ENCODE results near the gene MRPL34. TPM values are rescaled to one million over a fixed set of nuclear protein-coding genes. Genes with fewer than 3 reads are reported as not detected.

MRPL34 gene
- polyA plus RNA-seq, 3 donors from 2014 or later, result 189 to 270 (median 197) TPM

DNA sequence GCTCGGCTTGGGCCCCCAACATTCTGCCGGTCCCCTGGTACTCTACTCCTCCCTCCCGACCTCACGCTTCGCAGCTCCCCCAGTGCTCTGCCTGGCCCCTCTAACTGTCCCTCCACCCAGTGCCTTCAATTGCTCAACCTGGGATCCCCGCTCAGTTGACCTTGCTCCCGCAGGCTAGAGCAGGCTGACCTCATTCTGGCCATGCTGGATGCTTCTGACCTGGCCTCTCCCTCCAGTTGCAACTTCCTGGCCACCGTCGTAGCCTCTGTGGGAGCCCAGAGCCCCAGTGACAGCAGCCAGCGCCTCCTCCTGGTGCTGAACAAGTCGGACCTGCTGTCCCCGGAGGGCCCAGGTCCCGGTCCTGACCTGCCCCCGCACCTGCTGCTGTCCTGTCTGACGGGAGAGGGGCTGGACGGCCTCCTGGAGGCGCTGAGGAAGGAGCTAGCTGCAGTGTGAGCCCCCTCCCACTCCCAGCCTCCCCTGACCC lies 35.2 kb downstream of the MRPL34 start:
- H3K36me3 Mint-ChIP-seq, result no peaks in the 10 kb centered on the region
- H3K4me1 Mint-ChIP-seq, result peaks cover 14 to 18% of the 10 kb centered on the region in 2 donors
- no peak overlapping the region for H3K4me3 Mint-ChIP-seq
- peaks cover 0 to 5% (median 2%) of the 10 kb centered on the region in 3 donors for H3K27me3 Mint-ChIP-seq (ENCODE audit: low read depth in 3 of 3)
- DNase-seq, result no peak
- H3K9me3 Mint-ChIP-seq, result no peaks in the 10 kb centered on the region
- H3K27ac Mint-ChIP-seq, result no peak overlapping the region

DNA sequence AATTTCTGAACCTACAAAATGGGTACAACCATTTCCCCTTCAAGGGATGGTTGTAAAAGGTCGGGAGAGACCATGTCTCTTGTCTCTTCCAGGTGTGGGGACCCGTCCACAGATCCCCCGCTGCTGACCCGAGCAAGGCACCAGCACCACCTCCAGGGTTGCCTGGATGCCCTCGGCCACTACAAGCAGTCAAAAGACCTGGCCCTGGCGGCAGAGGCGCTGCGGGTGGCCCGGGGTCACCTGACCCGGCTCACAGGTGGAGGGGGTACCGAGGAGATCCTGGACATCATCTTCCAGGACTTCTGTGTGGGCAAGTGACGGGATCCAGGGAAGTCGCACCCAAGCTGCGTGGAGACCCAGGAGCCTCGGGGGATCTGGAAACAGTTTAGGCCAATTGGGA lies 35.7 kb downstream of the MRPL34 start:
- Mint-ChIP-seq H3K9me3 (no peaks in the 10 kb centered on the region), H3K27me3 (ENCODE audit: low read depth in 3 of 3) (peaks cover 0 to 6% (median 2%) of the 10 kb centered on the region in 3 donors), H3K27ac (no peak overlapping the region), H3K4me1 (peaks cover 18 to 20% of the 10 kb centered on the region in 2 donors), H3K36me3 (no peaks in the 10 kb centered on the region), H3K4me3 (no peak overlapping the region)
- no peak for DNase-seq

DNA sequence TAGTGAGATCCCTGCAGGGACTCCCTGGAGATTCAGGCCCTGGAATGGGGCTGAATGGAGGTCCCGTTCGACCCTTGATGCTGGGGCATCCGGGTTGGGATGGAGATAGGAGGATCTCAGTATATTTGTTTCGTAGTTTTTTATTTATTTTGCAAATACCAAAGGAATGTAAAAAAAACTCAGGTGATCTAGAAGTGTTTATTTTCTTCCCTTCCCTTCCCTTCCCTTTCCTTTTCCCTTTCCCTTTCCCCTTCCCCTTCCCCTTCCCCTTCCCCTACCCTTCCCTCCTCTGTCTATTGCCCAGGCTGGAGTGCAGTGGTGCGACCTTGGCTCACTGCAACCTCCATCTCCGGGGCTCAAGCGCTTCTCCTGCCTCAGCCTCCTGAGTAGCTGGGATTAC lies 36.2 kb downstream of the MRPL34 start:
- Mint-ChIP-seq H3K36me3 (no peaks in the 10 kb centered on the region), H3K4me3 (no peak overlapping the region), H3K27ac (no peak overlapping the region), H3K27me3 (ENCODE audit: low read depth in 3 of 3) (peaks cover 0 to 6% (median 2%) of the 10 kb centered on the region in 3 donors), H3K4me1 (peaks cover 15 to 16% of the 10 kb centered on the region in 2 donors), H3K9me3 (no peaks in the 10 kb centered on the region)
- DNase-seq, result no peak

DNA sequence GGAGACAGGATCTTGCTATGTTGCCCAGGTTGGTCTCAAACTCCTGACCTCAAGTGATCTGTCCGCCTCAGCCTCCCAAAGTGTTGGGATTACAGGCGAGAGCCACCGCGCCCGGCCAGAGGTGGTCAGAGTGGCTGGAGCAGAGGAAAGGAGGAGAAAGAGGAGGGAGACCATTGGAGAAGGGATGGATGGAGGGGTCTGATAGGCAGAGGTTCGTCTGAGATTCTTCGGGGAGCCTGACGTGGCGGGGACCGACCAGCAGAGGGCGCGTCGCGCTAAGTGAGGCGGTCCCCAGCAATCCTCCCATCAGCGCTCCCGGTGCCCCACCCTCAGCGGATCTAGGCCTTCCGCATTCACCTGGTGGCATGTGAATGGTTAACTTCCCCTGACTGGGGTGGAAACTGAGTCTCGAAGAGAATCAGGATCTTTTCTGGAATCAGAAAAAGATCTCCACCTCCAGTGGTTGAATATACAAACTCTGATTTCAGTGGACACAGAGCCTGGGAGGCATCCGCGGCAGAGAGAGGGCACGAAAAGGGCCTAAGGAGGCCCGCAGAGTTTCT lies 40.5 kb downstream of the MRPL34 start:
- no peaks in the 10 kb centered on the region for H3K36me3 Mint-ChIP-seq
- H3K9me3 Mint-ChIP-seq, result no peaks in the 10 kb centered on the region
- H3K4me3 Mint-ChIP-seq, result no peak overlapping the region
- H3K4me1 Mint-ChIP-seq, result peaks cover 4 to 7% of the 10 kb centered on the region in 2 donors
- DNase-seq, result peak; percentile 63 to 70 (median 68)
- H3K27ac Mint-ChIP-seq, result no peak overlapping the region
- H3K27me3 Mint-ChIP-seq (ENCODE audit: low read depth in 3 of 3), result peaks cover 3 to 13% (median 4%) of the 10 kb centered on the region in 3 donors

DNA sequence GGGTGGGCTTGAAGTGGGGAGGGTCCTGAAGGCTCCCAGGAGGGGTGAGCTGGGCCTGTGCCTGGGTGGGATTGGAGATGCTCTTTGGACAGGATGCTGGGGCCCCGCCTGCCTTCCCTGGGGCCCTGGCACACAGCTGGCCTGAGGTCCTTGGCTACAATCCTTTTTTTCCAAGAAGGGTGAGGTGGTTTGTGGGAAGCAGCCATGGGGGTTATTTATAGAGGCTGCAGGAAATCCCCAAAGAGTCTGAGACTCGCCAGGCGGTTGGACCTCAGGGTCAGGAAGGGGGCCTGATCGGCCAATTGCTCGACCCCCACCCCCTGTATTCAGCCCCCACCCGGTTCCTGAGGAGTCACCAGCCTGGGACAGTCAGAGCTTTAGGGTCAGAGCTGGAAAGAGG lies 41.7 kb downstream of the MRPL34 start:
- Mint-ChIP-seq H3K4me1 (peaks cover 4 to 7% of the 10 kb centered on the region in 2 donors), H3K27me3 (ENCODE audit: low read depth in 3 of 3) (peaks cover 3 to 13% (median 10%) of the 10 kb centered on the region in 3 donors), H3K36me3 (no peaks in the 10 kb centered on the region), H3K27ac (no peak overlapping the region), H3K9me3 (no peaks in the 10 kb centered on the region), H3K4me3 (no peak overlapping the region)
- no peak for DNase-seq

DNA sequence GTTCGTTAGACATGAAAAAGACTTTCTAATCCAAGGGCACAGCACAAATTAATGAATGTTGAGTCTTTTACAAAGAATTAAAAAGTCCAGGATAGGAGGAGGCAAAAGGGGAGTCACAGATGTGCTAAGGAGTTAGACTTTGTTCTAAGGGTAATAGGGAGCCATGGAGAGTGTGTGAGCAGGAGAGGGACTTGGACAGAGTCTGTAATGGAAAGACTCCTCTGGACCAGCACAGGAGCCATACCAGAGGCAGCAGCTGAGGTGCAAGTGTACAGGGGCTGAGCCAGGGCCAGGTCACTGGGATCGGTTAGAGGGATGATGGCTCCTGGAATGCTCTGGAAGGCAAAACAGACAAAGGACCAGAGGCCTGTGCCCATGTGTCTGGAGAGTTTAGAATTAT lies 42.2 kb downstream of the MRPL34 start:
- Mint-ChIP-seq H3K4me1 (peaks cover 4 to 7% of the 10 kb centered on the region in 2 donors), H3K36me3 (no peaks in the 10 kb centered on the region), H3K27ac (no peak overlapping the region), H3K27me3 (ENCODE audit: low read depth in 3 of 3) (peaks cover 6 to 13% (median 10%) of the 10 kb centered on the region in 3 donors), H3K4me3 (no peak overlapping the region), H3K9me3 (no peaks in the 10 kb centered on the region)
- DNase-seq, result no peak

DNA sequence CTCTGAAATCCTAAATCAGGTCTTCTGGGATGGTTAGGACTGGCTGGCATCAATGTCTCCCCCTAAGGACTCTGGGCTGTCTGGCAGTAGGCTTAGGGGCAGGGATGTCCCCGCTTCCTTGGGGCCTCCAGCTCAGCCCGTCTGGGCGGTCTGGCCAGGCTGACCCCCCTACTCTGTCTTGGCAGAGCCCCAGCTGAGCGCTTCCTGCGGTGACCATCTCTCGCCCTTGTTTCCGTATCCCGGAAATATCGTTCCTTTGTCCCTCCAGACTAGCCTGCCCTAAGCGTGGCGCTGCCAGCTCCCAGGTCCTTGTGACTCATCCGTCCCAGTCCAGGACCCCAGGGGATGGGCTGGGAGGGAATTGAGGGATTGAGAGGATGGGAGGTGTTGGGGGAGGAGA lies 43.0 kb downstream of the MRPL34 start:
- Mint-ChIP-seq H3K4me1 (peaks cover 4 to 7% of the 10 kb centered on the region in 2 donors), H3K27ac (no peak overlapping the region), H3K27me3 (ENCODE audit: low read depth in 3 of 3) (peaks cover 6 to 13% (median 10%) of the 10 kb centered on the region in 3 donors), H3K9me3 (no peaks in the 10 kb centered on the region), H3K36me3 (no peaks in the 10 kb centered on the region), H3K4me3 (no peak overlapping the region)
- no peak for DNase-seq

DNA sequence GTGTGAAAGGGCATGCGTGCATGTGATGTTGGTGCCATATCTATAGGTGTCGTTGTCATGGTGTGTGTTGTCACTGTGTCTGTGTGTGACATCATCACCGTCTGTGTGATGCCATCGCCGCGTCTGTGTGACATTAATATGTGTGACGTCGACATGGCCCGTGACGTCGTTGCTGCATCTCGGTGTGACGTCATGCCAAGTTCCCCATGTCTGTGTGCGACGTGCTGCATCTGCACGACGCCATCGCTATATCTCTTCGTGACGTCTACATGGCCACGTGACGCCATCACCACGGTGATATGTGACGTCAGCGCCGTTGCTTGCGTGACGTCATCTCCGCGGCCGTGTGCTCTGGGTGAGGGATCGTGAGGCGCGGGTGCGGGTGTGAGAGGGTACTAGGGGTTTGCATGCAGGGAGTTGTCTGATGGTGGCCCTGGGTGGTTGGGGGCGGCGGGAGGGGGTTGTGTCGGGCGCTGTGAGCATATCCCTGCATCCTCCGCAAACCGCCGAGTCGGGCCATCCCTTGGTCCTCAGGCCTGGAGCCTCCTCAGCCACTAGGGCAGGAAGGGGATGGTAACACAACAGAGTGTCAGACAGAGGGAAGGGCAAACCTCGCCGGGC lies 46.3 kb downstream of the MRPL34 start:
- Mint-ChIP-seq H3K4me1 (no peaks in the 10 kb centered on the region), H3K27me3 (ENCODE audit: low read depth in 3 of 3) (peaks cover 6 to 13% (median 8%) of the 10 kb centered on the region in 3 donors), H3K9me3 (no peaks in the 10 kb centered on the region), H3K27ac (no peak overlapping the region), H3K36me3 (no peaks in the 10 kb centered on the region), H3K4me3 (no peak overlapping the region)
- DNase-seq, result no peak

DNA sequence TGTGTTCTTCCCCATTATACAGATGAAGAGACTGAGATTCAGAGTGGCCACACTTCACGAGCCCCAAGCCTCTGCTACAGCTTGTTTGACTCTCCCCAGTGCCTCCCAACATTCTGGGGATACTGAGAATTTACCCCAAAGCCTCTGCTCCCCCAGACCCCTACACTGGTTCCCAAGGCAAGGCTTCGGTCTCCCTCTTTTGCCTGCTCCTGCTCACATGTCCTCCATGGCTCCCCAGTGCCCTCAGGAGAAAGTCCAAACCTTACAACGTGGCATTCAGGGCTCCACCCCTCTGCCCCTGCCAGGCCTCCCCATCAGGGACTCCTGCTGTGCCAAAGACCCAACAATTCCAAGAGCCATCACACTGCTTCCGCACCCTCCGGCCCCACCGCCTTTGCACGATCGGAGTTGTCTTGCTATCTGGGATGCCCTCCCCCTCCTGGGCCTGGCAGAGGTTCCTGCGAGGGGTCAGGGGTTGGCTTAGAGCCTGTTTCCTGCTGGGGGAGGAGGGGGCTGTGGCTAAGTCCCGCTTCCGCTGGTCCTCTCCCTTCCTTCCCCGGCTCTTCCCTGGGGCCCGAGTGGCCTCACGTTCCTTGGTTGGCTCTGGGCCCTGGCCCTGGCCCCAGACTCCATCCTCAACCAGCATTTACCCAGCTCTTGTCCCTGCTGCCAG lies 47.1 kb downstream of the MRPL34 start:
- Mint-ChIP-seq H3K4me3 (no peak overlapping the region), H3K27ac (no peak overlapping the region), H3K36me3 (no peaks in the 10 kb centered on the region), H3K27me3 (ENCODE audit: low read depth in 3 of 3) (peaks cover 6 to 8% (median 6%) of the 10 kb centered on the region in 3 donors), H3K4me1 (no peaks in the 10 kb centered on the region), H3K9me3 (no peaks in the 10 kb centered on the region)
- DNase-seq, result no peak

DNA sequence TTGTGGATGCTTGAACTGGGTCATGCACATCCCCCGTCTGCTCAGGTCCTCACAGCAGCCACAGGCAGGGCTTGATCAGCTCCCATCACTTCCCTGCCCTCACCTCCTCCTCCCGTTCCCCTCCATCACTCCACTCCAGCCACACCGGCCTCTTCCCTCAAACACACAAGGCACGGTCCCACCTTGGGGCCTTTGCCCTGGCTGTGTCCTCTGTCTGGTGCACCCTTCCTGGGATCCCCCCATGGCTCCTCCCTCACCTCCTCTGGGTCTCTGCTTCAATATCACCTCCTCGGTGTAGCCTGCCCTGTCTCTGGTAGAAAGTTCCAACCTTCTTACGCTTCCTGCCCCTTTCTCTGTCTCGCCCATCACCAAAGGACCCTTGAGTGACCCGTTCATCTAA lies 47.7 kb downstream of the MRPL34 start:
- H3K4me1 Mint-ChIP-seq, result no peaks in the 10 kb centered on the region
- H3K27ac Mint-ChIP-seq, result no peak overlapping the region
- no peaks in the 10 kb centered on the region for H3K36me3 Mint-ChIP-seq
- peaks cover 4 to 6% (median 4%) of the 10 kb centered on the region in 3 donors for H3K27me3 Mint-ChIP-seq (ENCODE audit: low read depth in 3 of 3)
- no peak overlapping the region for H3K4me3 Mint-ChIP-seq
- H3K9me3 Mint-ChIP-seq, result no peaks in the 10 kb centered on the region
- DNase-seq, result no peak

Other genes with a start within 250 kb of the MRPL34 start
- gene HAUS8, start 230.4 kb upstream of the MRPL34 start, polyA plus RNA-seq, result 1 to 10 TPM; 1.0 to 9.8 (median 4.9) TPM
- 10 to 100 TPM in 1 of 3 donors, 1 to 10 TPM in 2; 5.9 to 33.8 (median 6.0) TPM for gene MYO9B, start 230.1 kb upstream of the MRPL34 start, polyA plus RNA-seq
- gene USE1, start 90.5 kb upstream of the MRPL34 start, polyA plus RNA-seq, result 10 to 100 TPM; 35.4 to 42.0 (median 38.8) TPM
- 10 to 100 TPM; 31.4 to 51.3 (median 42.3) TPM for gene OCEL1, start 79.6 kb upstream of the MRPL34 start, polyA plus RNA-seq
- 1 to 10 TPM in 1 of 3 donors, under 1 TPM in 2; 0.67 to 1.4 (median 0.94) TPM for gene NR2F6, start 60.0 kb upstream of the MRPL34 start, polyA plus RNA-seq
- gene USHBP1, start 41.1 kb upstream of the MRPL34 start, polyA plus RNA-seq, result not detected
- 100 to 1,000 TPM; 135 to 218 (median 141) TPM for gene BABAM1, start 38.4 kb upstream of the MRPL34 start, polyA plus RNA-seq
- gene ANKLE1, start 24.0 kb upstream of the MRPL34 start, polyA plus RNA-seq, result not detected
- 10 to 100 TPM in 1 of 3 donors, 1 to 10 TPM in 2; 7.5 to 10.3 (median 8.3) TPM for gene ABHD8, start 2.4 kb upstream of the MRPL34 start, polyA plus RNA-seq
- 10 to 100 TPM; 30.0 to 48.6 (median 40.6) TPM for gene DDA1, start 3.7 kb downstream of the MRPL34 start, polyA plus RNA-seq
- under 1 TPM; 0.06 to 0.40 (median 0.12) TPM for gene ANO8, start 29.0 kb downstream of the MRPL34 start, polyA plus RNA-seq
- 1 to 10 TPM; 2.8 to 8.8 (median 3.1) TPM for gene GTPBP3, start 31.7 kb downstream of the MRPL34 start, polyA plus RNA-seq
- not detected for gene PLVAP, start 71.5 kb downstream of the MRPL34 start, polyA plus RNA-seq
- under 1 TPM in 1 of 3 donors, not detected in 2; 0.40 TPM for gene CCDC194, start 88.3 kb downstream of the MRPL34 start, polyA plus RNA-seq
- 100 to 1,000 TPM; 326 to 394 (median 383) TPM for gene BST2, start 99.8 kb downstream of the MRPL34 start, polyA plus RNA-seq
- 10 to 100 TPM; 35.8 to 43.6 (median 36.3) TPM for gene MVB12A, start 114.2 kb downstream of the MRPL34 start, polyA plus RNA-seq
- gene TMEM221, start 142.8 kb downstream of the MRPL34 start, polyA plus RNA-seq, result under 1 TPM in 1 of 3 donors, not detected in 2; 0.24 TPM
- not detected for gene NXNL1, start 155.1 kb downstream of the MRPL34 start, polyA plus RNA-seq
- 10 to 100 TPM in 2 of 3 donors, 1 to 10 TPM in 1; 9.7 to 15.9 (median 15.3) TPM for gene SLC27A1, start 164.7 kb downstream of the MRPL34 start, polyA plus RNA-seq
- gene PGLS, start 205.8 kb downstream of the MRPL34 start, polyA plus RNA-seq, result 100 to 1,000 TPM in 2 of 3 donors, 10 to 100 TPM in 1; 65.3 to 118 (median 107) TPM
- gene COLGALT1, start 249.8 kb downstream of the MRPL34 start, polyA plus RNA-seq, result 10 to 100 TPM; 16.9 to 26.8 (median 22.6) TPM

Data from immature natural killer cell (primary cell).